HG02588 (cell line): ENCODE results near the gene VPS13D.

Experiments
- ATAC-seq: cut with Tn5 transposase; IDR thresholded peaks from one replicate; pipeline ENCODE4 v1.9.1; 2021; ENCODE audit warnings: mild to moderate bottlenecking, moderate library complexity; ENCODE audit not compliant: unreplicated experiment

VPS13D gene

DNA sequence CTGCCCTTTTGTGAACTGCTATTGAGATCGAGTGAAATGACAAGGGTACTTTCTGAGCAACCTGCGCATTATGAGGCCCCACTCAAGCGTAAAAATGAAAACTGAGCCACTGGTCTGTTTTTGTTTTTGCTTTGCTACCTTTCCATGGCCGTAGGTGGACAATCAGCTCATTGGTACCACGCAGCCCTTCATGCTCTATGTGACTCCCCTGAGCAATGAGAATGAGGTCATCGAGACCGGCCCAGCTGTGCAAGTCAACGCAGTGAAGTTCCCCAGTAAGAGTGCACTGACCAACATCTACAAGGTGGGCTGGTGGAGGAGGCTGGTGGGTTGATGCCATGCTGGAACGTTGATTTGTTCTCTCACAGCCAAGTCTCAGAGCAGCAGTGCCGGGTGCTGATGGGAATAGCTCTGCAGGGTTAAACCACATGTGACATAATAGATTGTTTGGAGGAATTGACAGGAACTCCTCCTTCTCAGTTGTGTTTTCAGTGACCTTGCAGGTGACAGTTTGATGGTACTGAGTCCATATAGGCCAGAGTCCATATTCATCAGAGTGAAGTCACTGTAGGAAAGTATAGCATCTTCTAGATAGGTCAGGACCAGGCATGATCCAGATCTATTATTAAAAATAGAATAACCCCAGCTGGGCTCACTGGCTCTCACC, 170.3 kb downstream of the VPS13D start:
- ATAC-seq: no peak

DNA sequence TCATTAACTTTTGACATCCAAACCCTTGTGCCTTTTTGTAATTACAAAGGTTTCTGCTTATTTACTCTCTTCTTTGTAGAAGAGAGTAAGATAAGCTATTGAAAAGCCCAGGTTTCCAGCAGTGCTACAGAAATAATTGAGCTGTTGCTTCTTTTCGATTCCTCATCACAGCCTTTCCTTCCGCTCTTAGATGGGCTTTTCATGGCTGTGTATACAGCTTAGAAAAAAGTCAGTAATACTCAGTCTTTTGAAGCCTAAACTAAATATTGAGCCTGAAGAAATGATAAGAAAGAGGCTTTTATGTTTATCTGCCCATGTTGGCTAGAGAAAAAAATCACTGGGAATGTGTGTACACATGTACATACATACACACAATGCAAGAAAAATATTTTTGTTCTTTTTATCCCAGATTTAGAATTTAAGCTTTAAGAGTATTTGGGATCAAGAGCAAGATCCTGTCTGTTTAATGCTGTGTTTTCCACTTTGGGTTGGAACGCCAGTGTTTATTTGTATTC, 172.4 kb downstream of the VPS13D start:
- no peak for ATAC-seq

DNA sequence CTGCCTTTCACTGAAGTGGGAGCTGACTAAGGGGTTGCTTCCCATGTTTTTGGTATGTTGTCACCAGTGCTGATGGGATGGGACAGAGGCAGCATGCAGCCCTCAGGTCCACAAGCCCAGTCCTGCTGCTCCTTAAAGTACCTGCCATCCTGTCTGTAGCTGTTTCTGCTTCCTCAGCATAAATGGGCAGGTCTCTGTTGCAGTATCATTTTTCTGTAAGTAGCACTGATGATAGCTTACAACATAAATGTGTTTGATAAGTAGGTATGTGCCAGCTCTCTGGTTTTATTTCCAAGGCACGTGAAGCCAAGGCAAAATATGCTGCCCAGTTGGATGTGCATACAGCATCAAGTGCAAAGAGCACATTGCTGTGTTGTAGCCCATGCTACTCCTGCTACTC, 173.0 kb downstream of the VPS13D start:
- no peak for ATAC-seq

DNA sequence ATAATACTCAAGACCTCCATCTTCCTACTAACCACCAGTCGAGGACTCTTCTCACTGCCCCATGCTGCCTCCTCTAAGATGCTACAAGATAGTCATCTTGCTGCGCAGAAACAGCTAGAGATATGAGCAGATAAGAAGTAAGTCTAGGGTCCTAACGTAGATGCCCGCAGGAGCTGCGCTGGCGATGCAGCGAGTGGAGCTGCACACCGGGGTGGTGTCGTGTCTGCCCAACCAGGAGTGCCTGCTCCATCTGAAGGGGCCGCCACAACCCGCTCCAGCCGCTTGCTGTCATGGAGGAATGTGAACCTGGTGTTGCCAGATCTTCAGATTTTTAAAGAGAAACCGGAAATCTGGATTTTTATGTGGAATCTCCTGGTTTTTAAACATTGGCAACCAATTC, 175.1 kb downstream of the VPS13D start:
- ATAC-seq: no peak

DNA sequence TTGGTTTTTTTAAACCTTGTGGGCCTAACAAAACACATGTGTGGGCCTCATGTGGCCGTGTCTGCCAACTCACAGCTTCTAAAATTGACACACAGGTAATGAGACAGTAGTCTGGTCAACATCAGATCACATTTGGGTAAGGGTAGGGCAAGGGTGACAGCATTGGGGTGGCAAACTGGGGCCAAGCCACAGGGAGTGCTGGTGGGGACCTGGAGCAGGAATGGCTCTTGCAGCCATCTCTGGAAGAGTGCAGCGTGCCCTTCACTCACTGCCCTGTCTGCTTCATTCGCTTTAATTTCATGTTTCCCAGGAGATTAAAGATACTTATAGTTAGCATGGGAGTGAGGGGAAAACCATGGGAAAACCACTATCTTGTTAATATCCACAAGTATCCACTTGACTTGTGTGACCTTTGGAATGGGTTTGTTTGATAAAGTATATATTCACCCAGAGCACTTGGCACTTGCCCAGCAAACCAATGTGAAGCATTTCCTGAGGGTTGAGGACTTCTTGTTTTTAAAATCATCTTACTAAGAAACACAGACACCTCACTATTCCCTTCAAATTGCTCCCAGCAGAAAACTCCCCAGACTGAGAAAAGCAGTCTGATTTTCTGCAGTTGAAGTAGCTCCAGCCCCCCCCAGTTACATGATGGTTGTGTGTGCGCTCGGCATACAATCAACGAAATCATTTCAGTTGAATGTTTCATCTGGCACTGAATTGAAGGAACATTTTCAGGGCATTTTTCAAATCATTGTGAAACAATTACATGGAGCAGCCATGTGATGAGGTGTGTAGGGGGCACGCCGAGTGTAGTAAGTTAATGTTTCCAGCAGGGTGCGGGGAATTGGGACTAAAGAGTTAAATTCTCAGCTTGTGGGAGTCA, 175.7 kb downstream of the VPS13D start:
- ATAC-seq: no peak

DNA sequence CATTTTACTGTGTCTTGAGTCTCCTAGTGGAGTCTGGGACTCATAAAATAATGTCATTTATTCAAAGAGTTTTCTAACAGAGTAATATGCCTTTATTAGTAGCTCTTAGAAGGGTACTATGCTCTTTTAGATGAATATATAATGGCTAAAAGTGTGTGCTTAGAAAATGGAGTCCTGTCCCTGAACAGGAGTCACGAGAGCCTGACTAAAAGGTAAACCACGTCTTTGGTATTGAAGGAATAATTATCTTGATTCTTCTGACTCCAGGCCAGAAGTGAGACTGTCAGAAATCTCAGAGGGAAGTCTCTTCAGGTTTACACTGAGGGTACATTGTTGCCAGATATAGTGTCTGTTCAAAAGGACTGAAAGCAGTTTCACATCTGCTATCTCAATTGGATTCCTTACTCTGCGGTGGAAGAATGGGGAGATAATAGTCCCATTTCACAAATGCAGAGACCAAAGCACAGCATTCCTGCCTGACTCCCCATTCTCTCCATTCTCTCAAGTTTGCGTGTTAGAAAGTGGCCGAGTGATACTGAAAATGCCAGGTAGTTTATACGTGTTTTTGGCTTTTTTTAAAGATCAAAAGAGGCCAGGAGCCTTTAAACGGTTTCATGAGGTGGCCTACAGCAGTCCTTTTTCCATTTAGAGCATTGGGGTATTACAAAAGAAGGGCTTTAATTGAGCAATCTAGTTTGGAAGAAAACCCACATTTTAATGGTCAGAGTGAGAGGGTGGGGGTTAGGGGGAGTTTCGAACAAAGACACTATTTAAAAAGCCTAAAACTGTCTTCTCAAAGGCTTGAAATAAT, 176.6 kb downstream of the VPS13D start:
- ATAC-seq: no peak

DNA sequence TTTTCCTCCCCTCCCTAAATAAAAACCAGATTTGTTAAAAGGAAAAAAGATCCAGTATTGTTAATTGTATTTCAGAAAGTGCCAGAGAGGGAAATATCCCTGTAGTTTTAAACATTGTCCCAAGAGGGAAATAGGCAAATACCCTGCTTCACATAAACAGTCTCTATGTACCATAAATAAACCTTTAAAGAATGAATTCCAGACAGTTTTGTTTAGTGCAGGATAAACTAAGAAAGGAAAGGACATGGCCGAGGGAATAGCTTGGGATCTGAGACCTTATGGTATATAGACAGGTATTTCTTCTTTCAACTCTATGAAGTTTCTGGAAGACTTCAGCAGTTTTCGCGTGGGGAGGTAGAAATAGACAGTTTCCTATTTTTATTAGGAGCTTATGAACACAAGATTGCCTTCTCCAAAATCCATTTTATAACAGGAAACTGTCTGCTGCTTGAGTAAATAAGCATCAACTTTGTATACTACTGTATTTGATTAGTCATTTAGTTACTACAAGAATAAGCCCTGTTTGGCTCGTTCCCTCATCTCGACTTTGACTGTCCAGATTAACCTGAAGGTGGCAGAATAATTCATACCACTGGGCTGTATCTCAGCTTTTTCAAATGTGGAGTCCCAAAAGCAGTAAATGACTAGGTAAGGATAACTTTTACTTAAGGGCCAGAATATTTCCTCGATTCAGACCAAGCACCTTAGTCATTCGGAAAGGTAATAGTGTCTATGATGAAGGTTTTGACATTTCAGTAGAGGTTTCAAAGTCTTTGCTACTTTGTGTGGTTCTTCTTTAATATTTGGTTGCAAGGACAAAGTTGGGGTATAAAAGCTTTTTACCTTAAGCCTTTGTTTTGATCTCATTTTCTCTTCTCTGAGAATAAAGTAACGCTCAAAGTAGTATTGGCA, 177.5 kb downstream of the VPS13D start:
- no peak for ATAC-seq

DNA sequence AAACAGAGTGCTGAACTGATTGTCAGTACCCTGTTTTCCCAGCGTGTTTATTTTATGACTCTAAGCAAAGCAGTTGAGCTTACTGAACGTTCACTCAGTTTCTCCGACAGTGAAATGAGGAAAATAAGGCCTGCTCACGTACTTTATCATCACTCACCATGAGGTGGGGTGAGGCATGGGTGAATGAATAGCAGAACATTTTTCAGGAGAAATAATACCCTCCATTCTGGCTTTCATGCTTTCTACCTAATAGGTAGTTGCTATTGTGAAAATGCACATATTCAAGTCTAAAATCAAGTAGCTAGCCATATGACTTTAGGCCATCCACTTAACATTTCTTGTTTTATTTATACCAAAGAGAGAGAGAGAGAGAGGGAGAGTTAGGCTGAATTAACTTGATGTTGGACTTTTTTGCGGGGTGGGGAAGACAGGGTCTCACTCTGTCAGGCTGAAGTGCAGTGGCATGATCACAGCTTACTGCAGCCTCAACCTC, 178.2 kb downstream of the VPS13D start:
- no peak for ATAC-seq

DNA sequence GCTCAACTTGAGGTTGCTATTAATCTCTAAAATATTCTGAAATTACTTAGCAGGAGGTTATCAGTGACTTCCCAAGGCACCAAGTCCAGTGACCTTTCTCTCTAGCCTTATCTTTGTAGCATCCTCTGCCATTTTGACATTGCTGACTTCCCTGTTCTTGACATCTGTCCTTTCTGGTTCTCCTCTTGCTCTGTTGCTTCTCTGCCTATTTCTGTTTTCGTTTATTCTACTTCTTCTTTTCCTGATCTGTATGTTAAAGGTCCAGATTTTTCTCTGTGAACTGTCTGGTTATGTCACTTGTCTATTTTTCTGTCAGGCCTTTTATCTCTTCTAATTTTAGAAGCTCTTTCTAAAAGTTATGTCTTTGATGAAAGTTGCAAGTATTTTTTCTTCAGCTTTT, 178.8 kb downstream of the VPS13D start:
- ATAC-seq: no peak

DNA sequence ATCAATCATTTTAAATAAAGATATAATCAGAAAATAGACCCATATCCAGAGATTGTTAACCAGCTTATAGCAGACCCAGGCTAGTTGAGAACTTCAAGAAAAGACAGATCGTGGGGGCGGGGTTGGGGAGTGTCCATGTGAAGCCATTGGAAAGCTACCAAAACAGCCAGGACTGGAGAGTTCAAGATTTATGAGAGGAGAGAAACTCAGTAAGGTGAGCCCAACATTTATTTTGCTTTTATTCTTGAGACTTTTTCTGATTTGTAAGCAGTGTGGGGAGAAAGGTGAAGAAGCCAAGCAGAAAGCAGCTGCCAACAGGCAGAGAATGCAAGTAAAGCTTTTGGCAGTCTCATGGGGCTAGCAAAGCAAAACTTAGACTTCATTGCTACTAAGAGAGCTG, 179.9 kb downstream of the VPS13D start:
- no peak for ATAC-seq

DNA sequence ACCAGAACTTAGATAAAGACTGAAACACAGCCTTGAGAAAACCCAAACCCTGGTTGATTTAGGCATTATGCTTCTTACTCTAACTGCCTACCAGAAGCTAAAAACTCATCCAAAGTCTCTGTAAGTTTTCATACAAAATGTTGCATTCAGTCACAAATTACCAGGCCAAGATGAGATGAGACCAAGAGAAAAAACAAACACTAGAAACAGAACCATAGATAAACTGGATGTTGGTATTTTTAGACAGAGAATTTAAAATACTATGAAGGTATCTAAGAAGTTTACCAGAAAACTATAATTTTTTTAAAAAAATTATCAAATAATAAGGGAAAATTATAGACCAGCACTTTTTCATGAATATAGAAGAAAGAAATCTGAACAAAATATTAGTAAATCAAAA, 180.5 kb downstream of the VPS13D start:
- ATAC-seq: no peak

DNA sequence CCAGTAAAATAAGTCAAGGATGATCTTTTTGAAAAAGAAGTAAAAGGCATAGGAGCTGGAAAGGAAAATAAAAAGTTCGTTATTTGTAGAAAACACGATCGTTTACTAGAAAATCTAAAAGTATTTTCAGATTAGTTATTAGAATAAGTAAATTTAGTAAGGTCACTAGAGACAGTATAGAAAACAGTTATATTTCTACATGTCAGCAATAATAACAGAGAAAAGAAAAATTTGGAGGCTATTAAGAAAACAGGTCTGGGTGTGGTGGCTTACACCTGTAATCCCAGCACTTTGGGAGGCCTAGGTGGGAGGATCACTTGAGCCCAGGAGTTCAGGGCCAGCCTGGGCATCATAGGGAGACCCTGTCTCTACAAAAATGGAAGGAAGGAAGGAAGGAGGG, 181.3 kb downstream of the VPS13D start:
- ATAC-seq: no peak

DNA sequence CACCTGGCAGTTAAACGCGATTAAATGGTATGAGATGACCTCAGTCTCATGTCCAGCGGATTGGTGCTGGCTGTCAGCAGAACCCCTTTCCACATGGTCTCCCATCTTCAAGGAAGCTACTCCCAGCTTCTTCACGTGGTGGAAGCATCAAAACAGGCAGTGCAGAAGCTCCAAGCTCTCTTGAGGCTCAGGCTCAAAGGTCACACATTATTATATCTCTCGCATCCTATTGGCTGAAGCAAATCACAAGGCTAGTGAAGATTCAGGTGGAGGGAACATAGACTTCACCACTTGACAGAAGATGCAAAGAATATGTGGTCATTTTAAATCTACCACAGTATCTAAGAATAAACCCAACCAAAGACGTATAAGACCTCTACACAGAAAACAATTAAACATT, 181.9 kb downstream of the VPS13D start:
- no peak for ATAC-seq

DNA sequence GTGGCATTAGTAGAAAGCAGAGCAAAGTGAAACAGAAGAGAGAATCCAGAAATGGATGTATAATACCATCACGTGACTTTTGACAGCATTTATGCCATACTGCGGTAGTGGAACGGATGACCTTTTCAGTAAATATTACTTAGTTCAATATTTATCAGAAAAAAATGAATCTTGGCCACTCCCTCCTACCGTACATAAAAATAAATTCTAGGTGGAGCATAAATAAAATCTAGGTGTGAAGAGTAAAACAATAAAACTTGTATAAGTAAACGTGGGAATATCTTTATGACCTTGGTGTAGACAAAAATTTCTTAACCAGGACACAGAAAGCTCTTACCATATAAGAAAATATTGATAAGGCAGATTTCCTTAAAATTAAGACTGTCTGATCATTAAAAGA, 182.6 kb downstream of the VPS13D start:
- no peak for ATAC-seq

DNA sequence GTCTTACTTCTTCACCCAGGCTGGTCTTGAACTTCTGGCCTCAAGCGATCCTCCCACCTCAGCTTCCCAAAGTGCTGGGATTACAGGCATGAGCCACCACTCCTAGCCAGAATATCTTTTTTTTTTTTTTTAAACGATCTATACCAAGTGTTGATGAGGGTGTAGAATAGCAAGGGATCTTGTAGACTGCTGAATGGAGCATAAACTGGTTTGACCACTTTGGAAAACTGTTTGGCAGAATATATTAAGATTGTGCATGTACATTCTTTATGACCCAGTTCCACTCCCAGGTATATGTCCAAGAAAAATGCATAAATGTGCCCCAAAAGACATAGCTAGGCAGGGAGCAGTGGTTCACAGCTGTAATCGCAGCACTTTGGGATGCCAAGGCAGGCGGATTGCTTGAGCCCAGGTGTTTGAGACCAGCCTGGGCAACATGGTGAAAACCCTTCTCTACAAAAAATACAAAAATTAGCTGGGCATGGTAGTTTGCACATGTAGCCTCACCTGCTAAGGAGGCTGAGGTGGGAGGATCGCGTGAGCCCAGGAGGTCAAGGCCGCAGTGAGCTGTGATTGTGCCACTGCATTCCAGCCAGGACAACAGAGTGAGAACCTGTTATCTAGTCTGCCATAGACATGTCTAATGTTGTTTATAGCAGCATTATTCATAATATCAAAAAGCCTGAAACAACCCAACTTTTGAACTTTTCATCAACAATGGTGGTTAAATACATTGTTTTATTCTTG, 184.0 kb downstream of the VPS13D start:
- no peak for ATAC-seq

DNA sequence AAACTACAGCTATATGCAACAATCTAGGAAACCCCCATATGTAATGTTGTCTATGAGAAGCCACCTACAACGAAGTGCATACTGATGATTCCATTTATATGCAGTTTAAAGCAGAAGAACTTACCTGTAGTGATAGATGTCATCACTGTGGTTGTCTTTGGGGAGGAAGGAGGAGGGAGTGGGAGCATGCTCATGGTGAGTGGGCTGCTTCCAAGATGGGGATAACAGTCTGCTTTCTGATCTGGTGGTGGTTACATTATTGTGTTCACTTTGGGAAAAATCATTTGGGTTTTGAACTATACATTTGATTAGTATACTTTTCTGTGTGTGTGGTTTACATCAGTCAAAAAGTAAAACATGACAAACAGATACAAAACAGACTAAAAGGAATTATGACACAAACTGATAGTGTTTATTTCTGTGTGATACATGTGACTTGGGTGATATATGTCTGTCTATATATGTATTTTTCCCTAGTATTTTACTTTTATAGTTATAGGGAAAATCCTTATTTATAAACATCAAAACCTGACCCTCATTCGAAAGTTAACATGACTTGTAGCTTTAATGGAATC, 184.7 kb downstream of the VPS13D start:
- ATAC-seq: no peak

DNA sequence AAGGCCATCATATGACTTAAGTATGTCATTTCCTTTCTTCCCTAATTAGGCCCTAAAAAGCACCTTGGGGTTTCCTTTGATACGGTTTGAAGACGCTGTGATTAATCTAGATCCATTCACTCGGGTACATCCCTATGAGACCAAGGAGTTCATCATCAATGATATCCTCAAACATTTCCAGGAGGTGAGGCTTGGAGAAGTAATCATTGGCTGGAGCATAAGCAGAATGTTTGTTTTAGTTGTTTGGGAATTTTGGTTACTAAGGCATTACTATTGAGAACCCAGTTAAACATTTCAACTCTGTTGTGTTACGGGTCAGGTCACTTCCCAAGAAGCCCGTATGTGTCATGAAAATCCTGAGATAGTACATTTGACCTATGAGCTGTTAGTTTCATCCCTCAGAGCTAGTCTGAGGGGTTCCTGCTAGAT, 185.2 kb downstream of the VPS13D start:
- no peak for ATAC-seq

DNA sequence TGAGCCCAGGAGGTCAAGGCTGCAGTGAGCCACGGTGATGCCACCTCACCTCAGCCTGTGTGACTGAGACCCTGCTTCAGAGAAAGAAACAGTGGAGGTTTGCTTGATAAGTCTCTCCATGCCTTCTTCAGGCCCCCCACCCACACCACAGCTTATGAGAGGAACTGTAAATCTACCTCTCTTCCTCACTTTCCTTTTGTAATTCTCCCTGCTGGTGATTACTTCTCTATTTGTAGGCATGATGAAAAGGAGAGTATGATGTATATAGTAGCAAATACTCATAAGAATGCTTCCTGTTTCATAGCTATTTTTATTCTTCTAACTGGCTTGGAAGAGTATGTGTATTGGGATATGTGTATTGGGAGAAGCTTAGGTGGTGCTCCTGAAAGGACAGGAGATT, 186.3 kb downstream of the VPS13D start:
- ATAC-seq: no peak

DNA sequence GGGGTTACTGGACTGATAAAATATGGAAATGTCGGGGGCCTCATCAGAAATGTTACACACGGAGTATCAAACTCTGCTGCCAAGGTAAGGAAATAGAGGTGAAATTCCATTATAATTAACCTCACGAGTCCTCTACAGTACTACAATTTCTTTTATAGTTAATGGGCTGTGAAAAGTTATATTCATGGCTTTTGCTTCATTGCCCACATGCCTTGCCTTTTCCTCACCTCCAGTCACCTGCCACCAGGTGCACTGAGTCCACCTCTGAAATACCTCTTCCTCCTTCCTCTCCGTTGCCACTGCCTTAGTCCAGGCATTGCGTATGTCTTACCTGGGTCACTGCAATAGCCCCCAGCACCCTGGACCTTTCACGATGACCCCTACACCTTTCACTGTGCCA, 186.9 kb downstream of the VPS13D start:
- ATAC-seq: no peak
